Epithelial cell of proximal tubule (primary cell): ENCODE measurements around the gene SMIM36. TPM values are rescaled to one million over a fixed set of nuclear protein-coding genes. Genes with fewer than 3 reads are reported as not detected.
"Not testable (repeated sequence)": the region's sequence is repeated elsewhere in the genome, so short reads cannot be mapped to it uniquely, and the experiment has no call there.

Experiments used
- DNase-seq: peaks from one replicate; pipeline ENCODE4 v3.0.0-alpha.2; 2011; ENCODE audit warnings: low read depth
- H3K4me3 ChIP-seq: 2 replicates; pipeline ENCODE4 v1.5.1; 2011; ENCODE audit warnings: low read depth, mild to moderate bottlenecking, low read length
- CTCF ChIP-seq: conservative IDR thresholded peaks from 2 replicates; pipeline ENCODE4 v1.5.1; 2012; ENCODE audit warnings: low read depth, mild to moderate bottlenecking, low read length
- total RNA-seq: library from RNA; depleted of rRNA; stranded (reverse); fragments of >200 nt; gene quantifications from 2 replicates; pipeline ENCODE4 v1.2.3, GENCODE V29; 2015

The SMIM36 gene
- total RNA-seq, 1 donor from 2014 or later: not detected

GRCh38 chr17:55484575-55484974, 26.7 kb downstream of the SMIM36 start:
- DNase-seq: no peak
- H3K4me3 ChIP-seq: no peak overlapping the region
- no peak for TF ChIP-seq CTCF

DNA sequence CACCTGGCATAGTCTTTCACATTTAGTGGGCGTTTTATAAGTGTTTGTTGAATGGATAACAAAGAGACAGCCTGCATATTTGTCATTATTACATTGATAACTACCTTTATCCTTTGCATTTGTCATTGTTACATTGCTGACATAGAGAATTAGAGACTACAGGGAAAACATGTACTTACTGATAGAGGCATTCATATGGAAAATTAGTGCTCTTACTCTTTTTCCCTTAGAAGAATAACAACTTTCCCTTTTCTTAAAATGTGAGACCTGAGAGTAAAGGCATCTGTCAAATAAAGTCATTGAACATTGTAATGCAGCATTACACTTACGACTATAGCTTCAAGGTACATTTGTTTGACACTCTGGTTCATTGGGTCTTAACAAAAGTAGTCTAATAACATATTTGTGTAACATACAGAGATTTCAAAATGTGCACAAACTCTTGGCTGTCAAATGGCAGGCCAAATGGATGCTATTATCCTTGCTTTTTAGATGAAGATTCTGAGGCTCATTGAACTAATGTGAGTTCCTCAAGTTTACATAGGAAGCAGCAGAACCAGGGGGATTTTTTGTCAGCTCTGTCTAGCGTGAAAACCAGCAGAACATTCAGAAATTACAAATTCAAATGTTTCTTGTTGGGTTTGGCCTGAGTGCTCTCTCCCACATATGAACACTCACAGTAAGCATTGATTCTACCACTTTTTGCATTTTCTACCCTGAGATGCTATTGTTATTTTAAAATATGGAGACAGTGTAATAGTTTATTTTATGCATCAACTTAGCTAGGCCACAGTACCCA, 28.5 kb downstream of the SMIM36 start:
- H3K4me3 ChIP-seq: no peak overlapping the region
- DNase-seq: no peak

DNA sequence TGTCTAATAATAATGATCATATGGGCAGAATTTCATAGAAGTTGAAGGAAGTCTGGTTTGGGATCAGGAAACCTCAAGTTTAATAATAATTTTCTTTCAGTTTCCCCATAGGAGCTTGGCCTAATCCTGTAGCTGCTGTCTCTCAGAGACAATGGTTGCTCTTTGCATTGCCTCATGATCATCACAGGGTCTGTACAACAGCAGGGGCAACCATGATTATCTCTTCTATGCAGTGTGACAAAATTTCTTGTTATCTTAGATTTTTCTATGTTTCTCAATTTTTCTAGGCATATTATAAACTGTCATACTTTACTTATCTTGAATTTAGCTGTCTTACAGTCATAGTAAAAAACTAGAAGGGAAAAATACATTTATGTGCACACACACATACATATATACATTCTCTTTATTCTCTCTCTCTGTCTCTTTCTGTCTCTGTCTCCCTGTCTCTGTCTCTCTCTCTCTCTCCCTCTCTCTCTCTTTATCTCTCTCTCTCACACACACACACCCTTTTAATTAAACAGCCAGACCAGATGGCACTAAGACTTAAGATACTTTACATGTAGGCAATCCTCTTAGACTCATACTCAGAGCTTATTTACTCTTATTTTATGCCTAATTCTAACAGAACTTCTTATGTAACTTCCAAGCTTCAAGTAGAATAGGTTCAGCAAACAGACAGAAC, 30.5 kb downstream of the SMIM36 start:
- no peak for DNase-seq
- H3K4me3 ChIP-seq: no peak overlapping the region
- TF ChIP-seq CTCF: no peak

More for the DNA sequence above, 28.5 kb downstream of the SMIM36 start:
- TF ChIP-seq CTCF: no peak

GRCh38 chr17:55479903-55480302, 31.3 kb downstream of the SMIM36 start:
- TF ChIP-seq CTCF: no peak
- no peak overlapping the region for H3K4me3 ChIP-seq
- DNase-seq: no peak

DNA sequence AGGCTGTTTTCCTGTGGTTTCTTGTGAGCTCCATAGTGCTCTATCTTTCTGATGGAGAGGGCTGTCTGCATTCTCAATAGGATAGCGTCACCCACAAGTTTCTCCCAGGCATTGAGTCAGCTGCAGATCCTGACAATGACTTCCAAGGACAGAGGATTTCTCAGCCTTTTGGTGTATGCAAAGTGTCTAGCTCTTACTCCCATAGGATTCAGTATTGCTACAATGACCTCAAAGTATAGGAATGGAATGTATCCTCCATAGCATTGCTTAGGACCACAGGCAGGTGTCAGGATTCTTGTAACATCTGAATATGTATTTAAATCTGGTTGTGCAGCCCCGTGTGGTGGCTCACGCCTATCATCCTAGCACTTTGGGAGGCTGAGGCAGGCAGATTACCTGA, 32.3 kb downstream of the SMIM36 start:
- no peak for TF ChIP-seq CTCF
- no peak for DNase-seq
- H3K4me3 ChIP-seq: no peak overlapping the region

DNA sequence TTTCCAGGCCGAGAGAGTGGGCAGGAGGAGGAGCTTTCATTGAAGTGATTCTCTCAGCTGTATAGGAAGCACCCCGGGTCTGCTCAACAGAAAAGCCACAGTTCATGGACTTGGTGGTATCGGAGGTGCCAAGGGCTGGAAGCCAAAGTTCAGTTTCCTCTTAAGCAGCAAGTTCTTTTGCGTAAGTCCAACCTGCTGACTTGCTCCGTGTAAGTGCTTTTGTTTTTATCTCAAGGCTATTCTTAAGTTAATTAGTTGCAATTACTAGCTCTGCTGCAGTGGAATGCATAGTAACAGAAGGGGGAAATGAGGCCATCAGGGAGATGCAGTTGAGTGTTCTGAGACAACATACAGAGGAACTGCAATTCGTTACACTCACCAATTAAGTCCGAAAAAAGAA, 44.6 kb downstream of the SMIM36 start:
- TF ChIP-seq CTCF: no peak
- DNase-seq: peak; percentile 72
- no peak overlapping the region for H3K4me3 ChIP-seq

- H3K4me3 ChIP-seq, DNase-seq: not testable (repeated sequence)
Measured at GRCh38 chr17:55465771-55466170, 45.5 kb downstream of the SMIM36 start.
